ENCODE results near the gene EIF4E.
A peak's percentile ranks its signal among the peaks of the same experiment; 100 is the strongest.

The EIF4E gene

DNA sequence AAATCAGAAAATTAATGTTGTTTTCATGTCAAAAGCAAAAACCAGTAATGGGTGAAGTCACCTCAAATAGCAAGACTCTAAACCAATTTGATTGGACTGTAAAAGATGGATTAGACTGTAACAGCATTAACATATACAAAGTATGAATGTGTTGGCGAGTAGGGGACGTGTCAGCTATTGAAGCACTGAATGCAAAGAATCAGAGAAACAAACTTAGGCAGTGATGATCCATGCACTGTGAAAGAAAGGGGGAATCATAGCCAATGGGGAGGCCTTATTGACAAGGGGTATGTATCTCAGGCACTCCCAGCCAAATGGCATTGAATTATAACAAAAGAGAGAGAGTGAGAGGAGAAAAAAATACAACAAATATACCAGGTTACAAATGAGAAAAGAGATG, 30.5 kb upstream of the EIF4E start:
- TF ChIP-seq POLR2A (IDR thresholded peaks at IDR 0.05; ENCODE audit: low read depth, low read length) (no peak), POLR2AphosphoS5 (IDR thresholded peaks at IDR 0.05; ENCODE audit: low read depth, low read length) (no peak), POU2F2 (IDR thresholded peaks at IDR 0.05; ENCODE audit: low read depth, low read length) (no peak), TAF1 (IDR thresholded peaks at IDR 0.05; ENCODE audit: low read depth, low read length) (no peak), SPI1 (IDR thresholded peaks at IDR 0.05; ENCODE audit: low read depth, low read length) (no peak), PAX5 (IDR thresholded peaks at IDR 0.05; ENCODE audit: insufficient read depth, low read length, severe bottlenecking) (no peak)
- DNase-seq (ENCODE audit: insufficient read length, low spot score) = no peak
- FAIRE-seq = no peak

DNA sequence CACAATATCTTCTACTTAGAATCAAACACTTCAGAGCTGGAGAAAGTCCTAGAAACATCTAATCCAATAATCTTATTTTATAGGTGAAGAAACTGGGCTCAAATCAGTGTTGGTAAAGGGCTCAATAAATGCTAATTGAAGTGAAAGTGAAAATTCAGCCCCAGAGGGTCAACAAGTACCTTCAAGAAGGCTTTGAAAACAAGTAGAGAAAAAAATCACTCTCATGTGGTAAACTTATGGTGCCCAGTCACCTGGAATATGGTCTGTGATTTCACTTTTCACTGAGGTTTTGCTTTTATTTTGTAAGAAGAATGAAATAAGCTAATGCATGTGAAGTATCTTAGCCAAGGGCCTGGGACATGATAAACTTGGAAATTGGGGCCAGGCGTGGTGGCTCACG, 29.1 kb upstream of the EIF4E start:
- FAIRE-seq (no peak), DNase-seq (ENCODE audit: insufficient read length, low spot score) (no peak)
- TF ChIP-seq POU2F2 (IDR thresholded peaks at IDR 0.05; ENCODE audit: low read depth, low read length) = no peak

DNA sequence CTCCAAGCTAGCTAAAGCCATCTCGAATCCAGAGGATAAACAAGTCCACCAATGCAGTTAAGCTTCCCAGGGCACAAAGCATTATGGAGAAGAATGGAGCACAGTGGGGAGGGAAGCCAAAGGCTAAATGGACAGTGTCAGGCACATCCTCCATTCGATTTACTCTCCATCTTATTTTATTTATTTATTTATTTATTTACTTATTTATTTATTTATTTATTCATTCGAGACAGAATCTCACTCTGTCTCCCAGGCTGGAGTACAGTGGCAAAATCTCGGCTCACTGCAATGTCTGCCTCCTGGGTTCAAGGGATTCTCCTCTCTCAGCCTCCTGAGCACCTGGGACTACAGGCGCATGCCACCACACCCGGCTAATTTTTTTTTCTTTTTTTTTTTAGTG, 26.3 kb upstream of the EIF4E start:
- no peak for TF ChIP-seq POLR2A (IDR thresholded peaks at IDR 0.05; ENCODE audit: low read depth, low read length)
- TF ChIP-seq POLR2AphosphoS5 (IDR thresholded peaks at IDR 0.05; ENCODE audit: low read depth, low read length) = no peak
- TF ChIP-seq SPI1 (IDR thresholded peaks at IDR 0.05; ENCODE audit: low read depth, low read length) = no peak
- no peak for TF ChIP-seq TAF1 (IDR thresholded peaks at IDR 0.05; ENCODE audit: low read depth, low read length)
- TF ChIP-seq POU2F2 (IDR thresholded peaks at IDR 0.05; ENCODE audit: low read depth, low read length) = no peak
- TF ChIP-seq PAX5 (IDR thresholded peaks at IDR 0.05; ENCODE audit: insufficient read depth, low read length, severe bottlenecking) = no peak
- FAIRE-seq (no peak), DNase-seq (ENCODE audit: insufficient read length, low spot score) (no peak)

GRCh38 chr4:98951710-98952109, 22.8 kb upstream of the EIF4E start:
- TF ChIP-seq POU2F2 (IDR thresholded peaks at IDR 0.05; ENCODE audit: low read depth, low read length) = no peak
- no peak for TF ChIP-seq SPI1 (IDR thresholded peaks at IDR 0.05; ENCODE audit: low read depth, low read length)
- TF ChIP-seq POLR2AphosphoS5 (IDR thresholded peaks at IDR 0.05; ENCODE audit: low read depth, low read length) = no peak
- no peak for TF ChIP-seq TAF1 (IDR thresholded peaks at IDR 0.05; ENCODE audit: low read depth, low read length)
- no peak for TF ChIP-seq PAX5 (IDR thresholded peaks at IDR 0.05; ENCODE audit: insufficient read depth, low read length, severe bottlenecking)
- TF ChIP-seq POLR2A (IDR thresholded peaks at IDR 0.05; ENCODE audit: low read depth, low read length) = no peak
- FAIRE-seq (no peak), DNase-seq (ENCODE audit: insufficient read length, low spot score) (no peak)

- DNase-seq (ENCODE audit: insufficient read length, low spot score) (no peak), FAIRE-seq (peak; percentile 9)
- TF ChIP-seq TAF1 (IDR thresholded peaks at IDR 0.05; ENCODE audit: low read depth, low read length) (no peak), PAX5 (IDR thresholded peaks at IDR 0.05; ENCODE audit: insufficient read depth, low read length, severe bottlenecking) (no peak), POLR2A (IDR thresholded peaks at IDR 0.05; ENCODE audit: low read depth, low read length) (no peak), SPI1 (IDR thresholded peaks at IDR 0.05; ENCODE audit: low read depth, low read length) (no peak), POLR2AphosphoS5 (IDR thresholded peaks at IDR 0.05; ENCODE audit: low read depth, low read length) (no peak), POU2F2 (IDR thresholded peaks at IDR 0.05; ENCODE audit: low read depth, low read length) (no peak)
These were observed 22.0 kb upstream of the EIF4E start for GRCh38 chr4:98950925-98951324.

- TF ChIP-seq POLR2AphosphoS5 (IDR thresholded peaks at IDR 0.05; ENCODE audit: low read depth, low read length) (no peak), SPI1 (IDR thresholded peaks at IDR 0.05; ENCODE audit: low read depth, low read length) (no peak), PAX5 (IDR thresholded peaks at IDR 0.05; ENCODE audit: insufficient read depth, low read length, severe bottlenecking) (no peak), POU2F2 (IDR thresholded peaks at IDR 0.05; ENCODE audit: low read depth, low read length) (no peak), POLR2A (IDR thresholded peaks at IDR 0.05; ENCODE audit: low read depth, low read length) (no peak), TAF1 (IDR thresholded peaks at IDR 0.05; ENCODE audit: low read depth, low read length) (no peak)
These were observed 17.4 kb upstream of the EIF4E start for GRCh38 chr4:98946359-98946758.

GRCh38 chr4:98945297-98945850, 16.4 kb upstream of the EIF4E start:
- DNase-seq (ENCODE audit: insufficient read length, low spot score) (no peak), FAIRE-seq (no peak)
- TF ChIP-seq POLR2A (IDR thresholded peaks at IDR 0.05; ENCODE audit: low read depth, low read length) (no peak), TAF1 (IDR thresholded peaks at IDR 0.05; ENCODE audit: low read depth, low read length) (no peak), SPI1 (IDR thresholded peaks at IDR 0.05; ENCODE audit: low read depth, low read length) (no peak), PAX5 (IDR thresholded peaks at IDR 0.05; ENCODE audit: insufficient read depth, low read length, severe bottlenecking) (no peak), POLR2AphosphoS5 (IDR thresholded peaks at IDR 0.05; ENCODE audit: low read depth, low read length) (no peak), POU2F2 (IDR thresholded peaks at IDR 0.05; ENCODE audit: low read depth, low read length) (no peak)

More at GRCh38 chr4:98946359-98946758, 17.4 kb upstream of the EIF4E start:
- FAIRE-seq = peak; percentile 40
- DNase-seq (ENCODE audit: insufficient read length, low spot score) = no peak

DNA sequence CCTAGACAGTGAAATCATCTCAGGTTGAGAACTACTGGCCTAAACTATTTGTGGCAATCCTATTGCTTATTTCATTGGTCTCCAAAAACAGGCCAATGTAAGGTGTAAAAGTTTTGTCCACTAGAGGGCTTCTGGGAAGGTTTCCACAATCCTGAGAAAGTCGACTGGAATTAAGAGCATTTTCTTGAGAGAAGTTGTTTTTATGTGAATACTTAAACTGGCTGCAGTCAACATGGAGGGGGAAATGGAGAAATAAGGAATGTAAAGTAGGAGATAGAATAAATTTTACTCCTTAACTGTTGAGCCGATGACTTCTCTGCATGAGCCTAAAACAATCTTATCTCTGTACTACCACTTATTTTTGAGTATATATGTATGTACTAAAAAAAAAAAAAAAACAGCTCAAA, 11.0 kb upstream of the EIF4E start:
- DNase-seq (ENCODE audit: insufficient read length, low spot score) (no peak), FAIRE-seq (peak; percentile 77)
- TF ChIP-seq SPI1 (IDR thresholded peaks at IDR 0.05; ENCODE audit: low read depth, low read length) (no peak), PAX5 (IDR thresholded peaks at IDR 0.05; ENCODE audit: insufficient read depth, low read length, severe bottlenecking) (no peak), TAF1 (IDR thresholded peaks at IDR 0.05; ENCODE audit: low read depth, low read length) (no peak), POU2F2 (IDR thresholded peaks at IDR 0.05; ENCODE audit: low read depth, low read length) (no peak)

DNA sequence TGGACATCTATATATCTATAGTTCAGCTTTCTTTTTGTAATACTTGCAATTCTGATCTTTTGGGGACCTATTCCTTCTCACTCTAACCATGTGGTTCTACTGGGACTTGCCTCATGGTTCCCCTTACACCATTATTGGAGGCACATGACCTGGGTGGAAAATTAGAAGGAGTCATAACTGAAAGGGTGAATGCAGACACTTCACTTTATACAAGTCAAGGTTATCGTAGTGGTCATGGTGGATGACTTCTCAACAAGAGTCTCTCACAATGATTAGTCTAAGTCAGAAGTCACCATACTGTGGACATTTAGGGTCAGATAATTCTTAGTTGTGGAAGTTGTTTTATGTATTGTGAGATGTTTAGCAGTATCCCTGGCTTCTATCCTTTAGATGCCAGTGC, 10.5 kb upstream of the EIF4E start:
- no peak for FAIRE-seq

GRCh38 chr4:98937986-98938720, 9.2 kb upstream of the EIF4E start:
- TF ChIP-seq TAF1 (IDR thresholded peaks at IDR 0.05; ENCODE audit: low read depth, low read length) (no peak), POU2F2 (IDR thresholded peaks at IDR 0.05; ENCODE audit: low read depth, low read length) (no peak), SPI1 (IDR thresholded peaks at IDR 0.05; ENCODE audit: low read depth, low read length) (no peak), POLR2A (IDR thresholded peaks at IDR 0.05; ENCODE audit: low read depth, low read length) (no peak), PAX5 (IDR thresholded peaks at IDR 0.05; ENCODE audit: insufficient read depth, low read length, severe bottlenecking) (no peak), POLR2AphosphoS5 (IDR thresholded peaks at IDR 0.05; ENCODE audit: low read depth, low read length) (no peak)
- no peak for DNase-seq (ENCODE audit: insufficient read length, low spot score)
- FAIRE-seq = no peak

More for the DNA sequence above, 10.5 kb upstream of the EIF4E start:
- no peak for TF ChIP-seq POU2F2 (IDR thresholded peaks at IDR 0.05; ENCODE audit: low read depth, low read length)
- TF ChIP-seq PAX5 (IDR thresholded peaks at IDR 0.05; ENCODE audit: insufficient read depth, low read length, severe bottlenecking) = peak; percentile 98
- DNase-seq (ENCODE audit: insufficient read length, low spot score) = no peak
